ENCODE measurements around the gene KLHL24. TPM values are rescaled to one million over a fixed set of nuclear protein-coding genes. Genes with fewer than 3 reads are reported as not detected.
"Not testable (repeated sequence)": the region's sequence is repeated elsewhere in the genome, so short reads cannot be mapped to it uniquely, and the experiment has no call there.

The KLHL24 gene
- total and polyA plus RNA-seq, 2 of the 4 experiments (the other 2 are of a cell fraction): 5.7 to 25.6 TPM

DNA sequence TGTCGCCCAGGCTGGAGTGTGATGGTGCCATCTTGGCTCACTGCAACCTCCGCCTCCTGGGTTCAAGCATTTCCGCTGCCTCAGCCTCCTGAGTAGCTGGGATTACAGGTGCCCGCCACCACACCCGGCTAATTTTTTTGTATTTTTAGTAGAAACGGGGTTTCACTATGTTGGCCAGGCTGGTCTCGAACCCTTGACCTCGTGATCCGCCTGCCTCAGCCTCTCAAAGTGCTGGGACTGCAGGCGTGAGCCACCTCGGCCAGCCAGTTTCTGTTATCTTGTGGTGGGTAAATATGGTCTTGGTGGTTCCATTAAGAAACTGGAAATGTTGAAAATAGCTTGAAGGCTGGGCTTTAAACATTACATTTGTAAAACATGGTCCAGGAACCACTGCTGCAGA is 5.2 kb downstream of the KLHL24 start:
- H2BK5ac ChIP-seq (ENCODE audit: low read depth, low read length, poor library complexity, severe bottlenecking); H2AFZ ChIP-seq (replicated peaks; ENCODE audit: low read length, poor library complexity); H4K20me1 ChIP-seq (ENCODE audit: insufficient read depth, low read length); H2AK9ac ChIP-seq (replicated peaks; ENCODE audit: low read depth, low read length, poor library complexity); dilution Hi-C loops (cut with HindIII; ENCODE audit: low sequenced_read_pairs, unreplicated experiment); H3K9me3 ChIP-seq (ENCODE audit: control insufficient read depth, insufficient read depth, low read length); H4K8ac ChIP-seq (ENCODE audit: low read depth in 2 of 2, low read length in 2 of 2); H3K9ac ChIP-seq (ENCODE audit: low read depth, low read length); ATAC-seq (ENCODE audit: low read depth); H3K79me1 ChIP-seq (ENCODE audit: low read depth in 1 of 2, low read length in 2 of 2); H3K4me2 ChIP-seq (ENCODE audit: low read depth, low read length); H4K5ac ChIP-seq (ENCODE audit: low read depth, low read length); H2BK120ac ChIP-seq (ENCODE audit: low read depth, low read length); intact Hi-C loops (cut with micrococcal nuclease); POLR2A ChIA-PET (ENCODE audit: unreplicated experiment); H3K23ac ChIP-seq (ENCODE audit: low read depth, low read length); H3K14ac ChIP-seq (replicated peaks; ENCODE audit: low read depth, low read length); H2BK20ac ChIP-seq (ENCODE audit: low read depth, low read length); H4K91ac ChIP-seq (ENCODE audit: insufficient read depth, low read depth, low read length); DNase-seq; H3K36me3 ChIP-seq (ENCODE audit: control insufficient read depth, insufficient read depth, low read length); H3K4ac ChIP-seq (ENCODE audit: low read depth, low read length); in situ Hi-C loops (cut with MboI; ENCODE audit: low sequenced_read_pairs); H3K4me1 ChIP-seq (ENCODE audit: control insufficient read depth, insufficient read depth, low read length); H2BK15ac ChIP-seq (ENCODE audit: low read depth, low read length); H3K56ac ChIP-seq (ENCODE audit: extremely low read depth, insufficient read depth, low read length); H3K4me3 ChIP-seq (ENCODE audit: insufficient read depth, low read depth, low read length); H3K18ac ChIP-seq (ENCODE audit: low read depth, low read length); H3K9me1 ChIP-seq (ENCODE audit: insufficient read depth, low read length); H3K27me3 ChIP-seq (ENCODE audit: control insufficient read depth, insufficient read depth, low read length); BruUV-seq (replicated peaks); H3K27ac ChIP-seq (ENCODE audit: insufficient read depth, low read length); CTCF ChIA-PET; H2AK5ac ChIP-seq (ENCODE audit: low read depth, low read length): not testable (repeated sequence)
- 89% methylated on average over 3 of the region's 11 CpGs; no CpG with 5 or more reads in 1 of the 2 experiments for WGBS, 2 experiments (ENCODE audit: extremely low coverage in 2 of 2, insufficient read length in 1 of 2)
